GM12873 (cell line): ENCODE data around the gene CYP2W1.

ENCODE experiments used
- TF ChIP-seq, protein P1 (sequence below): IDR thresholded peaks from 2 replicates; pipeline ENCODE4 v1.5.1; 2012; ENCODE audit warnings: low read depth, mild to moderate bottlenecking, moderate library complexity, low read length, control low read depth; ENCODE audit not compliant: insufficient read depth; ENCODE audit errors: missing control alignments

The CYP2W1 gene

DNA sequence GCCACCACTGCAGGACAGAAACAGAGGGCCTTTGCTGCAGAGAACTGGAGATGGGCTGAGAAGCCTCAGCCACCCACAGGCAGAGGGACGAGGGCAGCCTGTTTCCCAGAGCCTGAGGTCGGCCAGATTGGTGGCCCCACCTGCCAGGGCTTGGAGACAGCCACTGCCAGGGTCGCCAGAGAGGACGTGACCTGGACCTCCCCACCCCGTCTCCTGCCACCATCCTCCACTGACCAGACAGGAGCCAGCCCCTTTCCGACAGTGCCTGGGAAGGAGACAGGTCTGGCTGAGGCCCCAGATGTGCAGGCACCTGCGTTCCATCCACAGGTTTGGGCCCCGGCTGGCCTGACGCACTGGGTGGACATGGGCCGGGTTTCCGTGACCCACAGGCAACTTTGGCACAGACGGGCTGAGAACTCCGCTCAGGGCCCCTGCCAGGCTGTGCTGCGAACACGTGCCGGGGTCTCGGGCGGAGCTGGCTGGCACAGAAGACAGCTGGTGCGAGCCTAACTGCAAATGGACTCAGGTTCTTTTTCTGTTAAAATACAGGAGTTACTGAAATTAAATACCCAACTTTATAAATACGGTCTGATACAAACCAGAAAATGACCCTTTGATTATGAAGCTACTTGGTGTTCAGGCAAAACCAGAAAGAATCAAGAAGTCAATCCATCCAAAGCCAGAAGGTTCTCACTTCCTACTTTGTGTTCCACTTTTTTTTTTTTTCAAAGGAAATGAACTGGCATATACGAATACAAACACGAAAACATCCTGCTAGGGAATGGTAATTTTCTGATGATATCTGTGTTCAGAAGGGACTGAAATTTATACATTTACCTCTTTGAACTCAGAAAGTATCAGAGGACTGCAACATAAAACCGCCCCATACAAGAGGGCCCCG, 14.5 kb upstream of the CYP2W1 start:
- TF ChIP-seq, protein P1, sequence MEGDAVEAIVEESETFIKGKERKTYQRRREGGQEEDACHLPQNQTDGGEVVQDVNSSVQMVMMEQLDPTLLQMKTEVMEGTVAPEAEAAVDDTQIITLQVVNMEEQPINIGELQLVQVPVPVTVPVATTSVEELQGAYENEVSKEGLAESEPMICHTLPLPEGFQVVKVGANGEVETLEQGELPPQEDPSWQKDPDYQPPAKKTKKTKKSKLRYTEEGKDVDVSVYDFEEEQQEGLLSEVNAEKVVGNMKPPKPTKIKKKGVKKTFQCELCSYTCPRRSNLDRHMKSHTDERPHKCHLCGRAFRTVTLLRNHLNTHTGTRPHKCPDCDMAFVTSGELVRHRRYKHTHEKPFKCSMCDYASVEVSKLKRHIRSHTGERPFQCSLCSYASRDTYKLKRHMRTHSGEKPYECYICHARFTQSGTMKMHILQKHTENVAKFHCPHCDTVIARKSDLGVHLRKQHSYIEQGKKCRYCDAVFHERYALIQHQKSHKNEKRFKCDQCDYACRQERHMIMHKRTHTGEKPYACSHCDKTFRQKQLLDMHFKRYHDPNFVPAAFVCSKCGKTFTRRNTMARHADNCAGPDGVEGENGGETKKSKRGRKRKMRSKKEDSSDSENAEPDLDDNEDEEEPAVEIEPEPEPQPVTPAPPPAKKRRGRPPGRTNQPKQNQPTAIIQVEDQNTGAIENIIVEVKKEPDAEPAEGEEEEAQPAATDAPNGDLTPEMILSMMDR: no peak

DNA sequence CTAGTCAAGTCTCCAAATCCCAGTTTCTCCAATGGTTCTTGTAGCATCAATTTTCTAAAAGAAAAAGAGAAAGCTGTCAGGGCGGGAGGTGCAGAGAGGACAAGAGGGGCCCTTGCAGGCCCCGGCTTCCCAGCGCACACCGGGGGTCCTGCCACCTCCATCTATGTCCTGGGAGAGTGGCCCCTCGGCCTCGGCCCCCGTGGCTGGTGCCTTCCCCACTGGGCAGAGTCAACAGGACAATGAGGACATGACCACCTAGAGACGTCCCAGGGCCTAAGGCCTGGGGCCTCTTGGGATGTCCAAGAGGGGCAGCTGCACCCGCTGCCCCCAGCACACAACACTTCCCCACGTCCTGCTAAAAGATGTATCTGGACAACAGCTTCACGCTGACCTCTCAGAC, 13.6 kb upstream of the CYP2W1 start:
- TF ChIP-seq, protein P1: no peak

DNA sequence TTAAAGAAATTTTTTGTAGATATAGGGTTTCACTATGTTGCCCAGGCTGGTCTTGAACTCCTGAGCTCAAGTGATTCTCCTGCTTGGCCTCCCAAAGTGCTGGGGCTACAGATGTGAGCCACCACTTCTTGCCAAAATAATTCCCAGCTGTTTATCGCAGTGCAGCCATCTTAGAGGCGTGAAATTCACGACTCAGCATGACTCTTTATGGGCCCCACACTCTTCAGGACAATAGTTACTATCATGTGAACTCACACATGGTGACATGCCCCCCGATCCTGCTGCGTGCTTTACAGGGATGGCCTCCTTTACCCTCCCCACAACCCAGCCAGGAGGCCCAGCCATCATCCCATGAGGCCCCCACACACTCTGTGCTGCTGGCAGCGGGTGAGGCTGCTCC, 12.2 kb upstream of the CYP2W1 start:
- TF ChIP-seq, protein P1: no peak

DNA sequence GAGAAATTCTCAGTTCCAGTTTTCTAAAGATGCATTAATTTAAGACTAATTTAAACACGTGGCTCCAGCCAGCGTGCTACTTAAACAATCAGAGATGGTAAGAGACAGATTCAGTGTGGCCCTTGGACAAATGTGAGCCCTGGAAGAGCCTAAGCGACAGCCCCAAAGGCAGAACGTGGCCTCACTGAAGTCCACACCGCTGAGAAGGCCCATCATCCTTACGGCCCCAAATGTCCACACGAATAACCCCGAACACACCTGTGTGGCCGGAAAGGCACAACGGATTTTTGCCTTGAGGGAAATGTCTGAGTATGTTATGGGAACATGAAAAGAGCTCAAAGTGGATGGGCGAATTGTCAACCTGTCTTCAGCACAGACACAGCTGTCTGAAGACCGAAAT, 10.9 kb upstream of the CYP2W1 start:
- TF ChIP-seq, protein P1: no peak

DNA sequence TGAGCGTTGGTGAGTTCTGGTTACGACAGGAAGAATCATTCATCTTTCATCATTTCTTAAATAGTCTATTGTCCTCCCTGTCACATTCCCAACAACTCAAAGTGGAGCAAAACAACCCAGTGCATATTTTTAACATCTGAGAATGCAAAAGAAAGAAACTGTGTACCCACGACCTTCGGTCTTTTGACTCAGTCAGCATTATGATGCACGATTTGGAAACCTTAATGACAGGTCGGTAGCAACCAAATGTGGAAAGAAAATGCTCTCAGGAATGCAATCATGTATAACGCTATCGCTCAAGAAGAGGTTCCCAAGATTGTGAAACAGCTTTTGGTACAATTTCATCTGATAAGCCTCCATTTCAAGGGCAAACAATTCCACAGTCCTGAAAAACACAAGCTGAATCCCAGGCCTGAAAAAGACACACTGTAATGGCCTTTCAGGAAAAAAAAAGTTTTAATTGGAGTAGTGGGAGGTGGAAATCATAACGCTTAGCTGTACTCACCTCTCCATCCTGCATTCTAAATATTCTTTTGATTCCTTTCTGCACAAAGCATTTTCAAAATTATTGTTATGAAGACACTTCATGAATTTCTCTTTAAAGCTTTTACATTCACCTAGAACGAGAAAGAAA, 10.2 kb upstream of the CYP2W1 start:
- TF ChIP-seq, protein P1: no peak

DNA sequence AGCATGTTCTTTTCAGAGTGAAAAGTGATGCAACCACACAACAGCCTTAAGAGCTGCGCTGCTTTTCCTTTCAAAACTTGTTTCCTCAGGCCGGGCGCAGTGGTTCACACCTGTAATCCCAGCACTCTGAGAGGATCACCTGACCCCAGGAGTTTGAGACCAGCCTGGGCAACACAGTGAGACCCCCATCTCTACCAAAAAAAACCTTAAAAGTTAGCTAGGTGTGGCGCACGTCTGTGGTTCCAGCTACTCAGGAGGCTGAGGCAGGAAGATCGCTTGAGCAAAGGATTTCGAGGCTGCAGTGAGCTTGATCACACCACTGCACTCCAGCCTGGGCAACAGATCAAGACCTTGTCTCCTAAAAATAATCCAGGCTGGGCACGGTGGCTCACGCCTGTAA, 9.7 kb upstream of the CYP2W1 start:
- TF ChIP-seq, protein P1: no peak

DNA sequence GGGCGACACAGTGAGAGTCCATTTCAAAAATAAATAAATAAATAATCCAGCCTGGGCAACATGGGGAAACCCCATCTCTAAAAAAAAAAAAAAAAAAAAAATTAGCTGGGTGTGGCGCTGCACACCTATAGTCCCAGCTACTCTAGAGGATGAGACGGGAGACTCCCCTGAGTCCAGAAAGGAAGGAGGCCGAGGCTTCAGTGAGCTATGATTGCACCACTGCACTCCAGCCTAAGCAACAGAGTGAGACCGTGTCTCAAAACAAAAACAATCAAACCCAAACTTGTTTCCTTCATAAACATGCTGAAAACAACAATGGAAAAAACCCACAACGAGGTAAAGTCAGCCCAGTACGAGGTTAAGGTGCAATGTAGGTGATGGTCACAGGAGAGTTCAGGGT, 8.8 kb upstream of the CYP2W1 start:
- TF ChIP-seq, protein P1: no peak
